ENCODE data around the gene F8. TPM values are rescaled to one million over a fixed set of nuclear protein-coding genes. Genes with fewer than 3 reads are reported as not detected.

Gene F8
- total and polyA plus RNA-seq, 10 of the 15 experiments (the other 5 are each of a cell fraction or from before 2014, with no cell fraction given), result 3.0 to 8.1 (median 5.1) TPM

GRCh38 chrX:155023907-155024833 is 1.6 kb upstream of the F8 start:
- no peaks in the 10 kb centered on the region for H3K4me1 ChIP-seq (ENCODE audit: control insufficient read depth, insufficient read depth, low read length)
- ChIA-PET RAD21 (ENCODE audit: unreplicated experiment) (interaction anchor here (1.1 kb wide), 1 partner anchor 10 kb away, joined by 4 read pairs; no protein-coding TSS in a partner anchor), SMC1A (ENCODE audit: uncharacterized antibody, unreplicated experiment) (interaction anchor here (0.9 kb wide), 1 partner anchor 118 kb away, joined by 3 read pairs; no protein-coding TSS in a partner anchor), CTCF (no interaction called here), POLR2A (no interaction called here)
- no TSS peak for BruUV-seq (replicated peaks)
- peaks cover 15% of the 10 kb centered on the region for H3K79me2 ChIP-seq (ENCODE audit: control insufficient read depth, insufficient read depth, low read length)
- no peak for TF ChIP-seq REST (IDR thresholded peaks at IDR 0.05; ENCODE audit: low read depth, low read length)
- no peak for TF ChIP-seq MEF2B (IDR thresholded peaks at IDR 0.05; ENCODE audit: partially characterized antibody, poor library complexity, severe bottlenecking)
- TF ChIP-seq PKNOX1 (IDR thresholded peaks at IDR 0.05), result no peak
- TF ChIP-seq ZBED1 (IDR thresholded peaks at IDR 0.05; ENCODE audit: borderline replicate concordance), result no peak
- no peak for TF ChIP-seq ZNF274 (IDR thresholded peaks at IDR 0.05; ENCODE audit: insufficient read depth, insufficient read length)
- no peak for TF ChIP-seq HDAC2 (IDR thresholded peaks at IDR 0.05)
- no peak for TF ChIP-seq SKIL (IDR thresholded peaks at IDR 0.05; ENCODE audit: low read depth, poor library complexity, severe bottlenecking)
- no peak for TF ChIP-seq EED (IDR thresholded peaks at IDR 0.05; ENCODE audit: low read depth)
- TF ChIP-seq CEBPB (IDR thresholded peaks at IDR 0.05; ENCODE audit: borderline replicate concordance in 1 of 2, low read depth in 2 of 2, low read length in 2 of 2), result no peak
- no peak for TF ChIP-seq SRF (IDR thresholded peaks at IDR 0.05; ENCODE audit: low read depth in 2 of 2, low read length in 2 of 2)
- no peaks in the 10 kb centered on the region for H4K20me1 ChIP-seq (ENCODE audit: control insufficient read depth, insufficient read depth)
- no peaks in the 10 kb centered on the region for H3K36me3 ChIP-seq (ENCODE audit: control insufficient read depth in 2 of 2, insufficient read depth in 2 of 2, low read length in 1 of 2)
- no peak for ATAC-seq
- FAIRE-seq, result no peak
- no peaks in the 10 kb centered on the region for H3K9me3 ChIP-seq (replicated peaks; ENCODE audit: control insufficient read depth, insufficient read depth, low read length)
- no peak overlapping the region for H2AFZ ChIP-seq (ENCODE audit: control insufficient read depth, low read depth, low read length)
- H3K9ac ChIP-seq (ENCODE audit: control insufficient read depth, insufficient read depth, low read length), result no peak overlapping the region
- in situ Hi-C loops (cut with MboI), result no loop called here
- 80% methylated on average over 6 of the region's 6 CpGs for WGBS (ENCODE audit: insufficient coverage, insufficient replicate concordance, low lambda C conversion rate, missing lambda C conversion rate)
- no peak overlapping the region for H3K4me3 ChIP-seq
- no peak for DNase-seq (ENCODE audit: low read depth, low spot score)
- no peak overlapping the region for H3K27ac ChIP-seq (ENCODE audit: control insufficient read depth, insufficient read depth)
- no peaks in the 10 kb centered on the region for H3K27me3 ChIP-seq (replicated peaks in 1 of 2; ENCODE audit: control insufficient read depth in 2 of 2, insufficient read depth in 2 of 2, low read length in 1 of 2)
- intact Hi-C loops (cut with micrococcal nuclease; ENCODE audit: unreplicated experiment), result no loop called here
- no peak overlapping the region for H3K4me2 ChIP-seq (ENCODE audit: control insufficient read depth, insufficient read depth)
